HepG2 (cell line): ENCODE results near the gene SLC23A3. TPM values are rescaled to one million over a fixed set of nuclear protein-coding genes. Genes with fewer than 3 reads are reported as not detected.
A peak's percentile ranks its signal among the peaks of the same experiment; 100 is the strongest.

Experiments
- ATF1 ChIP-seq: IDR thresholded peaks from 2 replicates; pipeline ENCODE4 v1.6.1; 2016; ENCODE audit warnings: mild to moderate bottlenecking, control low read depth
- MXI1 ChIP-seq: IDR thresholded peaks from 3 replicates; pipeline ENCODE4 v1.6.1; 2012; ENCODE audit warnings: low read depth, low read length, inconsistent platforms, borderline replicate concordance
- NFE2 ChIP-seq: sonication (generic); formaldehyde crosslinking; IDR thresholded peaks from 2 replicates; pipeline ENCODE4 v1.4.0; 2020; ENCODE audit warnings: missing genetic modification reagents
- NRL ChIP-seq: sonication (generic); formaldehyde crosslinking; IDR thresholded peaks from 2 replicates; pipeline ENCODE4 v1.5.0; 2020; ENCODE audit warnings: missing genetic modification reagents, mild to moderate bottlenecking, moderate library complexity, borderline replicate concordance
- ZFAT ChIP-seq: sonication (generic); formaldehyde crosslinking; conservative IDR thresholded peaks from 2 replicates; pipeline ENCODE4 v1.8.1; 2023; ENCODE audit warnings: missing genetic modification reagents, inconsistent platforms
- ZNF12 ChIP-seq: sonication (generic); formaldehyde crosslinking; IDR thresholded peaks from 2 replicates; pipeline ENCODE4 v1.5.0; 2020; ENCODE audit warnings: missing genetic modification reagents
- ZNF274 ChIP-seq: sonication (generic); formaldehyde crosslinking; IDR thresholded peaks from 2 replicates; pipeline ENCODE4 v1.5.1; 2020; ENCODE audit warnings: mild to moderate bottlenecking, missing genetic modification reagents
- ZNF333 ChIP-seq: sonication (generic); formaldehyde crosslinking; IDR thresholded peaks from 2 replicates; pipeline ENCODE4 v1.4.0; 2020; ENCODE audit warnings: mild to moderate bottlenecking, missing genetic modification reagents, borderline replicate concordance
- ZNF431 ChIP-seq: sonication (generic); formaldehyde crosslinking; IDR thresholded peaks from 2 replicates; pipeline ENCODE4 v1.9.0; 2022; ENCODE audit warnings: missing genetic modification reagents, low read depth, mild to moderate bottlenecking, borderline replicate concordance
- ZNF703 ChIP-seq: sonication (generic); formaldehyde crosslinking; IDR thresholded peaks from 2 replicates; pipeline ENCODE4 v1.5.1; 2020; ENCODE audit warnings: missing genetic modification reagents, mild to moderate bottlenecking, moderate library complexity, borderline replicate concordance
- ZNF709 ChIP-seq: sonication (generic); formaldehyde crosslinking; IDR thresholded peaks from 2 replicates; pipeline ENCODE4 v1.5.0; 2020; ENCODE audit warnings: mild to moderate bottlenecking, missing genetic modification reagents
- ZNF772 ChIP-seq: sonication (generic); formaldehyde crosslinking; IDR thresholded peaks from 2 replicates; pipeline ENCODE4 v1.5.0; 2020; ENCODE audit warnings: mild to moderate bottlenecking, missing genetic modification reagents
- polyA plus RNA-seq, 8 experiments: library from polyadenylated mRNA; depleted of rRNA in 3 of 8; stranded (reverse) in 7 of 8; unstranded in 1 of 8; fragments of >200 nt; fragmentation: Illumina TruSeq in 4 of 8; extraction: Trizol in 4 of 8; gene quantifications; 2 replicates each; pipeline versions ENCODE4 v1.2.1 to v1.2.3, GENCODE V29; 2011 to 2016; ENCODE audit warnings: low read depth in 4 of 8, missing spikeins in 1 of 8, mixed read lengths in 1 of 8; ENCODE audit not compliant: insufficient read depth in 1 of 8
- total RNA-seq, 5 experiments: library from RNA; depleted of rRNA; stranded (reverse); fragments of >200 nt; fragmentation: Illumina TruSeq; extraction: Trizol; gene quantifications; 2 replicates each; pipeline ENCODE4 v1.2.3, GENCODE V29; 2016; ENCODE audit warnings: low read depth in 1 of 5
- TF ChIP-seq, protein P1 (sequence below): sonication (generic); formaldehyde crosslinking; IDR thresholded peaks from 2 replicates; pipeline ENCODE4 v1.8.0; 2022; ENCODE audit warnings: missing genetic modification reagents, mild to moderate bottlenecking, inconsistent platforms, borderline replicate concordance
- TF ChIP-seq, protein P2 (sequence below): sonication (generic); formaldehyde crosslinking; IDR thresholded peaks from 2 replicates; pipeline ENCODE4 v1.4.0; 2020; ENCODE audit warnings: mild to moderate bottlenecking, missing genetic modification reagents
- TF ChIP-seq, protein P3 (sequence below): sonication (generic); formaldehyde crosslinking; IDR thresholded peaks from 2 replicates; pipeline ENCODE4 v1.4.0; 2020; ENCODE audit warnings: missing genetic modification reagents, borderline replicate concordance
- TF ChIP-seq, protein P4 (sequence below): sonication (generic); formaldehyde crosslinking; IDR thresholded peaks from 2 replicates; pipeline ENCODE4 v1.8.0; 2022; ENCODE audit warnings: missing genetic modification reagents, low read depth, mild to moderate bottlenecking, borderline replicate concordance
- TF ChIP-seq, protein P5 (sequence below): sonication (generic); formaldehyde crosslinking; IDR thresholded peaks from 2 replicates; pipeline ENCODE4 v1.8.1; 2023; ENCODE audit warnings: mild to moderate bottlenecking, moderate library complexity, missing genetic modification reagents

The SLC23A3 gene
- total and polyA plus RNA-seq, 2 of the 13 experiments (the other 11 are each of a cell fraction or from before 2014, with no cell fraction given) = 0.38 to 0.78 TPM

DNA sequence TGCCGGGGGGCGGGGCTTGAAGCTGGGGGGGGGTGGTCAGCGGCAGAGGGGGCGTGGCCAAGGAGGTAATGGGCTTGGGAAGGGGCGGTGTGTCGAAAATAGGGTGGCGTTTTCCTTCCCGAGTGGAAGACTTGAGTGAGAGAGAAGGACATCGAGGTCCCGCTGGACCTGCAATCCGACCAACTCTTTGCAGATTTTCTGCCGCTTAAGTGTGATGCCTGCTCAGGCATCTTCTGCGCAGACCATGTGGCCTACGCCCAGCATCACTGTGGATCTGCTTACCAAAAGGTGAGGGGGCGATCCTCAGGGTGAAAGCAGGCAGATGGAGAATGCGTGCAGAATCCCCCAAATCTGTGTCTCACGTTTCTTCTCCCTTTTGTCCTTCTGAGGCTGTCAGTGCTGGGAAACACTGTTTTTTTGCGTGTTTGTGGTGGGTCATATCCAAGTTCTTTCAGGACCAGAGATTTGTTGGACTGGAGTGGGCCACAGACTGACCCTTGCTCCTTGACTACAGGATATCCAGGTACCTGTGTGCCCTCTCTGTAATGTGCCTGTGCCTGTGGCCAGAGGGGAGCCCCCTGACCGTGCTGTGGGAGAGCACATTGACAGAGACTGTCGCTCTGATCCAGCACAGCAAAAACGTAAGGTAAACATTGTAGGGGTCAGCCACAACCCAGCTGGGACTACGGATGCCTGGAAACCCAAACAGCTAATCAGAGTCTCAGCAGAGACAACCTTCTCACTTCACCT lies 37.5 kb upstream of the SLC23A3 start (continued):
- TF ChIP-seq, protein P1, sequence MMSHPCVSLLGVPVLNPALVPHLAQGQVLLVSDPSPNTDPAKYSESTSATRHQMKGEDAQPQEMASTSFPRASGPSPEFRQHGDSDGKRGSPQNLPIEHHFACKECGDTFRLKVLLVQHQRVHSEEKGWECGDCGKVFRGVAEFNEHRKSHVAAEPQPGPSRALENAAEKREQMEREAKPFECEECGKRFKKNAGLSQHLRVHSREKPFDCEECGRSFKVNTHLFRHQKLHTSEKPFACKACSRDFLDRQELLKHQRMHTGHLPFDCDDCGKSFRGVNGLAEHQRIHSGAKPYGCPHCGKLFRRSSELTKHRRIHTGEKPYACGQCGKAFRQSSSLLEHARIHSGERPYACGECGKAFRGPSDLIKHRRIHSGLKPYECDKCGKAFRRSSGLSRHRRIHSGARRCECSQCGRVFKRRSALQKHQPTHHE = no peak
- TF ChIP-seq NRL (CRISPR knock-in tag) (peak; percentile 37; the same call in 1 of the 2 replicates), ZNF333 (CRISPR knock-in tag) (peak; percentile 40; the same call in 1 of the 2 replicates), ZNF703 (CRISPR knock-in tag) (no peak), ZNF12 (CRISPR knock-in tag) (0 out of 2 replicates have a peak, but pooled peaks have one; percentile 36), NFE2 (no peak), MXI1 (peak; percentile 11; the same call in 1 of the 3 replicates), ZNF274 (CRISPR knock-in tag) (peak; percentile 39; the same call in 1 of the 2 replicates), ZNF709 (no peak), ATF1 (no peak), ZFAT (CRISPR knock-in tag) (no peak), ZNF431 (CRISPR knock-in tag) (0 out of 2 replicates have a peak, but pooled peaks have one; percentile 8), ZNF772 (CRISPR knock-in tag) (peak; percentile 62; the same call in 1 of the 2 replicates)
- TF ChIP-seq, protein P2, sequence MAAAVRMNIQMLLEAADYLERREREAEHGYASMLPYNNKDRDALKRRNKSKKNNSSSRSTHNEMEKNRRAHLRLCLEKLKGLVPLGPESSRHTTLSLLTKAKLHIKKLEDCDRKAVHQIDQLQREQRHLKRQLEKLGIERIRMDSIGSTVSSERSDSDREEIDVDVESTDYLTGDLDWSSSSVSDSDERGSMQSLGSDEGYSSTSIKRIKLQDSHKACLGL (CRISPR knock-in tag) = peak; percentile 71
- TF ChIP-seq, protein P3, sequence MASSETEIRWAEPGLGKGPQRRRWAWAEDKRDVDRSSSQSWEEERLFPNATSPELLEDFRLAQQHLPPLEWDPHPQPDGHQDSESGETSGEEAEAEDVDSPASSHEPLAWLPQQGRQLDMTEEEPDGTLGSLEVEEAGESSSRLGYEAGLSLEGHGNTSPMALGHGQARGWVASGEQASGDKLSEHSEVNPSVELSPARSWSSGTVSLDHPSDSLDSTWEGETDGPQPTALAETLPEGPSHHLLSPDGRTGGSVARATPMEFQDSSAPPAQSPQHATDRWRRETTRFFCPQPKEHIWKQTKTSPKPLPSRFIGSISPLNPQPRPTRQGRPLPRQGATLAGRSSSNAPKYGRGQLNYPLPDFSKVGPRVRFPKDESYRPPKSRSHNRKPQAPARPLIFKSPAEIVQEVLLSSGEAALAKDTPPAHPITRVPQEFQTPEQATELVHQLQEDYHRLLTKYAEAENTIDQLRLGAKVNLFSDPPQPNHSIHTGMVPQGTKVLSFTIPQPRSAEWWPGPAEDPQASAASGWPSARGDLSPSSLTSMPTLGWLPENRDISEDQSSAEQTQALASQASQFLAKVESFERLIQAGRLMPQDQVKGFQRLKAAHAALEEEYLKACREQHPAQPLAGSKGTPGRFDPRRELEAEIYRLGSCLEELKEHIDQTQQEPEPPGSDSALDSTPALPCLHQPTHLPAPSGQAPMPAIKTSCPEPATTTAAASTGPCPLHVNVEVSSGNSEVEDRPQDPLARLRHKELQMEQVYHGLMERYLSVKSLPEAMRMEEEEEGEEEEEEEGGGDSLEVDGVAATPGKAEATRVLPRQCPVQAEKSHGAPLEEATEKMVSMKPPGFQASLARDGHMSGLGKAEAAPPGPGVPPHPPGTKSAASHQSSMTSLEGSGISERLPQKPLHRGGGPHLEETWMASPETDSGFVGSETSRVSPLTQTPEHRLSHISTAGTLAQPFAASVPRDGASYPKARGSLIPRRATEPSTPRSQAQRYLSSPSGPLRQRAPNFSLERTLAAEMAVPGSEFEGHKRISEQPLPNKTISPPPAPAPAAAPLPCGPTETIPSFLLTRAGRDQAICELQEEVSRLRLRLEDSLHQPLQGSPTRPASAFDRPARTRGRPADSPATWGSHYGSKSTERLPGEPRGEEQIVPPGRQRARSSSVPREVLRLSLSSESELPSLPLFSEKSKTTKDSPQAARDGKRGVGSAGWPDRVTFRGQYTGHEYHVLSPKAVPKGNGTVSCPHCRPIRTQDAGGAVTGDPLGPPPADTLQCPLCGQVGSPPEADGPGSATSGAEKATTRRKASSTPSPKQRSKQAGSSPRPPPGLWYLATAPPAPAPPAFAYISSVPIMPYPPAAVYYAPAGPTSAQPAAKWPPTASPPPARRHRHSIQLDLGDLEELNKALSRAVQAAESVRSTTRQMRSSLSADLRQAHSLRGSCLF (CRISPR knock-in tag) = no peak
- TF ChIP-seq, protein P4, sequence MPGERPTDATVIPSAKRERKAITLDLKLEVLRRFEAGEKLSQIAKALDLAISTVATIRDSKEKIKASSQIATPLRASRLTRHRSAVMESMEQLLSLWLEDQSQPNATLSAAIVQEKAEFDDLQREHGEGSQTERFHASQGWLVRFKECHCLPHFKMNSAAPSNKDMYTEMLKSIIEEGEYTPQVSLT = no peak
- TF ChIP-seq, protein P5, sequence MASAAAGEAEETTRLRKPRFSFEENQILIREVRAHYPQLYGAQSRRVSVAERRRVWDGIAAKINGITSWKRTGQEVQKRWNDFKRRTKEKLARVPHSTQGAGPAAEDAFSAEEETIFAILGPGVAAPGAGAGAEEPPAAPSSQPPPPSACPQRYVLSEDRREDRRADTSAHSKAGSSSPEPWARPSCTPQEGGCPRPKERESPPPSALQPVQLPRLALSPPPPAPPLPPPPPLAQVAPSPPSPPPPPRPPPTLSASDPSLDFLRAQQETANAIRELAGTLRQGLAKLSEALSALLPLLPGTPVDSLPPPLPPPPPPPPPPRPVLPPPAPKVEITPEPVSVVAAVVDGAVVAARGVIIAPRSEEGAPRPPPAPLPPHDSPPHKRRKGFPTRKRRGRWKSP (CRISPR knock-in tag) = no peak
